A673 (cell line): Measurements from ENCODE around the gene SEMA6A. TPM values are rescaled to one million over a fixed set of nuclear protein-coding genes. Genes with fewer than 3 reads are reported as not detected.

Source experiments
- BruUV-seq: library from RNA; stranded (reverse); fragments of 400-500 nt; replicated peaks from 2 replicates; lab custom pipeline; 2021; lab: Mats Ljungman, UMichigan
- CTCF ChIA-PET: fragments of 300-600 bp; sonication (Branson Sonifier 250); formaldehyde crosslinking; loops from one replicate; lab custom pipeline; 2022; ENCODE audit warnings: antibody characterized with exemption; lab: Charles Lee
- POLR2A ChIA-PET: fragments of 300-600 bp; sonication (Branson Sonifier 250); formaldehyde crosslinking; loops from one replicate; lab custom pipeline; 2022; ENCODE audit warnings: antibody characterized with exemption; ENCODE audit not compliant: low non-redundant PET; lab: Charles Lee
- DNase-seq: peaks from one replicate; pipeline ENCODE4 v3.0.0-alpha.2; 2015; ENCODE audit warnings: low spot score
- H3K27ac ChIP-seq: fragments of 200-600 bp; sonication (generic); 2 replicates; pipeline ENCODE4 v1.5.1; 2016; ENCODE audit warnings: mixed run types, low read depth, mild to moderate bottlenecking, mixed read lengths, antibody characterized with exemption, low read length; ENCODE audit not compliant: poor library complexity, severe bottlenecking
- H3K27me3 ChIP-seq: fragments of 200-600 bp; sonication (generic); replicated peaks from 2 replicates; pipeline ENCODE4 v1.6.1; 2017; ENCODE audit warnings: mixed run types, low read depth, mild to moderate bottlenecking, mixed read lengths, antibody characterized with exemption, low read length; ENCODE audit not compliant: insufficient read depth, poor library complexity
- H3K36me3 ChIP-seq: fragments of 200-600 bp; sonication (generic); 2 replicates; pipeline ENCODE4 v1.6.1; 2016; ENCODE audit warnings: mixed run types, mild to moderate bottlenecking, mixed read lengths, antibody characterized with exemption, low read length; ENCODE audit not compliant: insufficient read depth, poor library complexity, severe bottlenecking
- H3K4me1 ChIP-seq: fragments of 200-600 bp; sonication (generic); 2 replicates; pipeline ENCODE4 v1.6.1; 2017; ENCODE audit warnings: mixed run types, mild to moderate bottlenecking, mixed read lengths, antibody characterized with exemption, low read length; ENCODE audit not compliant: insufficient read depth, poor library complexity, severe bottlenecking
- H3K4me3 ChIP-seq: fragments of 200-600 bp; sonication (generic); 2 replicates; pipeline ENCODE4 v1.5.1; 2016; ENCODE audit warnings: low read depth, mixed run types, mild to moderate bottlenecking, mixed read lengths, low read length; ENCODE audit not compliant: poor library complexity, severe bottlenecking
- H3K9me3 ChIP-seq: fragments of 200-600 bp; sonication (generic); 2 replicates; pipeline ENCODE4 v1.6.1; 2016; ENCODE audit warnings: mixed run types, low read depth, mild to moderate bottlenecking, mixed read lengths, antibody characterized with exemption, low read length; ENCODE audit not compliant: poor library complexity, severe bottlenecking
- CTCF ChIP-seq: fragments of 300-800, 200-600 bp; sonication (generic); conservative IDR thresholded peaks from 2 replicates; pipeline ENCODE4 v1.5.1; 2017; ENCODE audit warnings: low read depth, mild to moderate bottlenecking, antibody characterized with exemption, low read length, moderate library complexity, mixed read lengths
- EZH2 ChIP-seq: fragments of 200-600 bp; sonication (generic); IDR thresholded peaks from 2 replicates; pipeline ENCODE4 v1.6.1; 2017; ENCODE audit warnings: borderline replicate concordance, low read depth, mild to moderate bottlenecking, mixed read lengths, antibody characterized with exemption, low read length; ENCODE audit not compliant: poor library complexity, severe bottlenecking
- intact Hi-C: fragments of 100-400 bp; cut with micrococcal nuclease; formaldehyde crosslinking; loops from one replicate; pipeline ENCODE4 v1.10.0; 2022; ENCODE audit not compliant: unreplicated experiment
- total RNA-seq: library from RNA; stranded (reverse); gene quantifications from 2 replicates; pipeline ENCODE4 v1.2.3, GENCODE V29; 2021

The SEMA6A gene
- total RNA-seq, 1 experiment from 2014 or later = 10.6 TPM

- no TSS peak for BruUV-seq
- DNase-seq = no peak
- POLR2A ChIA-PET = no interaction called here
- H3K4me1 ChIP-seq = peaks cover 14% of the 10 kb centered on the region
- H3K27me3 ChIP-seq = peaks cover 44% of the 10 kb centered on the region
- no peaks in the 10 kb centered on the region for H3K36me3 ChIP-seq
- no peak overlapping the region for H3K27ac ChIP-seq
- peak; percentile 36 for TF ChIP-seq EZH2
- no peak for TF ChIP-seq CTCF
- CTCF ChIA-PET = no interaction called here
- intact Hi-C loops = loop anchor here (10.0 kb wide), 3 partner anchors 192 to 502 kb away; no protein-coding TSS in a partner anchor
- no peaks in the 10 kb centered on the region for H3K9me3 ChIP-seq
- peak overlapping the region; percentile 61 for H3K4me3 ChIP-seq
These were observed 2.0 kb downstream of the SEMA6A start for GRCh38 chr5:116572350-116573278.

- Histone ChIP-seq H3K4me3 (no peak overlapping the region), H3K36me3 (no peaks in the 10 kb centered on the region), H3K27ac (no peak overlapping the region), H3K4me1 (peaks cover 14% of the 10 kb centered on the region), H3K9me3 (no peaks in the 10 kb centered on the region), H3K27me3 (peaks cover 44% of the 10 kb centered on the region)
- DNase-seq = no peak
- TSS peak; percentile 19 for BruUV-seq
- ChIA-PET CTCF (no interaction called here), POLR2A (no interaction called here)
- intact Hi-C loops = loop anchor here (10.0 kb wide), 3 partner anchors 193 to 503 kb away; no protein-coding TSS in a partner anchor
- TF ChIP-seq EZH2 = no peak
- TF ChIP-seq CTCF = no peak
These were observed 2.9 kb downstream of the SEMA6A start for GRCh38 chr5:116571568-116572349.

GRCh38 chr5:116569999-116570398 is 4.6 kb downstream of the SEMA6A start:
- H3K4me1 ChIP-seq = peaks cover 4% of the 10 kb centered on the region
- CTCF ChIA-PET = interaction anchor here (0.7 kb wide), 1 partner anchor 187 kb away, joined by 3 read pairs; no protein-coding TSS in a partner anchor
- DNase-seq = no peak
- no peak overlapping the region for H3K27ac ChIP-seq
- no TSS peak for BruUV-seq
- H3K36me3 ChIP-seq = no peaks in the 10 kb centered on the region
- POLR2A ChIA-PET = no interaction called here
- no peak overlapping the region for H3K4me3 ChIP-seq
- TF ChIP-seq CTCF (no peak), EZH2 (no peak)
- peaks cover 44% of the 10 kb centered on the region for H3K27me3 ChIP-seq
- H3K9me3 ChIP-seq = no peaks in the 10 kb centered on the region
- intact Hi-C loops = loop anchor here (10.0 kb wide), 3 partner anchors 195 to 505 kb away; no protein-coding TSS in a partner anchor
